ENCODE measurements around the gene RPSA. TPM values are rescaled to one million over a fixed set of nuclear protein-coding genes. Genes with fewer than 3 reads are reported as not detected.

The RPSA gene
- total RNA-seq, 1 experiment from 2014 or later, result 1,544 TPM

GRCh38 chr3:39433642-39434041 is 27.1 kb downstream of the RPSA start:
- no TSS peak for BruUV-seq (replicated peaks)
- CTCF ChIA-PET, result interaction anchor here (1.0 kb wide), 1 partner anchor 13 kb away, joined by 3 read pairs; no protein-coding TSS in a partner anchor
- Histone ChIP-seq H3K4me2 (no peak overlapping the region), H3K4me1 (replicated peaks; ENCODE audit: insufficient read depth) (no peaks in the 10 kb centered on the region), H3K79me2 (ENCODE audit: low read depth) (no peaks in the 10 kb centered on the region), H3K4me3 (no peak overlapping the region), H3K9me3 (ENCODE audit: insufficient read depth, low read depth) (no peaks in the 10 kb centered on the region), H3K27ac (no peak overlapping the region), H3K9me2 (ENCODE audit: insufficient read depth) (no peaks in the 10 kb centered on the region), H4K20me1 (ENCODE audit: insufficient read depth) (no peaks in the 10 kb centered on the region), H2AFZ (no peak overlapping the region), H3F3A (ENCODE audit: insufficient read depth, low read depth) (no peaks in the 10 kb centered on the region), H3K36me3 (ENCODE audit: low read depth) (no peaks in the 10 kb centered on the region), H3K27me3 (ENCODE audit: insufficient read depth, low read depth) (no peaks in the 10 kb centered on the region; the same call in 1 of the 2 replicates)
- TF ChIP-seq EZH2 (IDR thresholded peaks at IDR 0.05; ENCODE audit: low read depth), result no peak
- intact Hi-C loops (cut with micrococcal nuclease; ENCODE audit: unreplicated experiment), result no loop called here
- POLR2A ChIA-PET (ENCODE audit: unreplicated experiment), result no interaction called here
- no peak for DNase-seq

- no peaks in the 10 kb centered on the region for H3K79me2 ChIP-seq (ENCODE audit: low read depth)
- DNase-seq, result no peak
- no peak overlapping the region for H3K4me2 ChIP-seq
- intact Hi-C loops (cut with micrococcal nuclease; ENCODE audit: unreplicated experiment), result no loop called here
- H3K9me3 ChIP-seq (ENCODE audit: insufficient read depth, low read depth), result no peaks in the 10 kb centered on the region
- POLR2A ChIA-PET (ENCODE audit: unreplicated experiment), result no interaction called here
- H3K9me2 ChIP-seq (ENCODE audit: insufficient read depth), result no peaks in the 10 kb centered on the region
- no TSS peak for BruUV-seq (replicated peaks)
- no peaks in the 10 kb centered on the region for H3K36me3 ChIP-seq (ENCODE audit: low read depth)
- no peak for TF ChIP-seq EZH2 (IDR thresholded peaks at IDR 0.05; ENCODE audit: low read depth)
- TF ChIP-seq, protein P1, sequence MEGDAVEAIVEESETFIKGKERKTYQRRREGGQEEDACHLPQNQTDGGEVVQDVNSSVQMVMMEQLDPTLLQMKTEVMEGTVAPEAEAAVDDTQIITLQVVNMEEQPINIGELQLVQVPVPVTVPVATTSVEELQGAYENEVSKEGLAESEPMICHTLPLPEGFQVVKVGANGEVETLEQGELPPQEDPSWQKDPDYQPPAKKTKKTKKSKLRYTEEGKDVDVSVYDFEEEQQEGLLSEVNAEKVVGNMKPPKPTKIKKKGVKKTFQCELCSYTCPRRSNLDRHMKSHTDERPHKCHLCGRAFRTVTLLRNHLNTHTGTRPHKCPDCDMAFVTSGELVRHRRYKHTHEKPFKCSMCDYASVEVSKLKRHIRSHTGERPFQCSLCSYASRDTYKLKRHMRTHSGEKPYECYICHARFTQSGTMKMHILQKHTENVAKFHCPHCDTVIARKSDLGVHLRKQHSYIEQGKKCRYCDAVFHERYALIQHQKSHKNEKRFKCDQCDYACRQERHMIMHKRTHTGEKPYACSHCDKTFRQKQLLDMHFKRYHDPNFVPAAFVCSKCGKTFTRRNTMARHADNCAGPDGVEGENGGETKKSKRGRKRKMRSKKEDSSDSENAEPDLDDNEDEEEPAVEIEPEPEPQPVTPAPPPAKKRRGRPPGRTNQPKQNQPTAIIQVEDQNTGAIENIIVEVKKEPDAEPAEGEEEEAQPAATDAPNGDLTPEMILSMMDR (conservative IDR thresholded peaks at IDR 0.05), result no peak
- no peaks in the 10 kb centered on the region for H3K4me1 ChIP-seq (replicated peaks; ENCODE audit: insufficient read depth)
- H4K20me1 ChIP-seq (ENCODE audit: insufficient read depth), result no peaks in the 10 kb centered on the region
- H2AFZ ChIP-seq, result no peak overlapping the region
- no peak overlapping the region for H3K27ac ChIP-seq
- H3K4me3 ChIP-seq, result no peak overlapping the region
- no peaks in the 10 kb centered on the region; the same call in 1 of the 2 replicates for H3K27me3 ChIP-seq (ENCODE audit: insufficient read depth, low read depth)
- CTCF ChIA-PET, result interaction anchor here (1.0 kb wide), 1 partner anchor 12 kb away, joined by 3 read pairs; no protein-coding TSS in a partner anchor
- no peaks in the 10 kb centered on the region for H3F3A ChIP-seq (ENCODE audit: insufficient read depth, low read depth)
Observed at GRCh38 chr3:39434574-39434973, 28.1 kb downstream of the RPSA start.

DNA sequence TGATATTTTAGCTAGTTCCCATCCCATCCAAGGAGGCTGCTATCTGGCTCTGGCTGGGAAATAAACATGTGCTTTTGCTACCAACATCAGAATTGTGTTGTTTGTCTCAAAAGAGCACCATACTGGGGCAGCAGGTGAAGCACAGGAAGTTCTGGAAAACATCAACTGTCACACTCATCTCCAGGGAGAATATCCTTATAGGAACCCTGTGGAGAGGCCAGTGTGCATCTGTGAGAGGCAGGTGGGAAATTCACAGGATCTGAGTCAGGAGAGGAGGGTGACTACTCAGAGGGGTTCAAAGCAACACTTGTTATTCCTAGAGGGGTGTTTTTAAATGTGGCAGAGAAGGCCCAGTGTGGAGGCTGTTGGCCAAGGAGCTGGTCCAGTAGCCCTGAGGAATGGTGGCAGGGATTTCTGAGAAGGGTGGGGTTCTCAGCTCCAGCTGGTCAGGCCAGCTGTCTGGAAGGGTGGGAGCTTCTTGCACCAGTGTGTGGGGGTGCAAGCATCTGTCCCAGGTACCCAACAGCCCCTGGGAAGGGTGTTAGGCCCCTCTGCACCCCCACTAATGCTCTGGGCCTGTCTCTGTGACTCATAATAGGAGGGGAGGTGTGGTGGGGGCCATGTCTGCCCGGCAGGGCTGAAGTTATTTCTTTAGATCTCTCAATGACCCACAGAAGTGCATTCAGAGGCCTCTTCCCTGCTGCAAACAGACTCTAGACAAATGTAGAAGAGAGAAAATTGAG is 28.7 kb downstream of the RPSA start:
- no peak for TF ChIP-seq EZH2 (IDR thresholded peaks at IDR 0.05; ENCODE audit: low read depth)
- TF ChIP-seq, protein P1 (conservative IDR thresholded peaks at IDR 0.05), result no peak
- no peak overlapping the region for H2AFZ ChIP-seq
- H3K27me3 ChIP-seq (ENCODE audit: insufficient read depth, low read depth), result no peaks in the 10 kb centered on the region; the same call in 1 of the 2 replicates
- H4K20me1 ChIP-seq (ENCODE audit: insufficient read depth), result no peaks in the 10 kb centered on the region
- POLR2A ChIA-PET (ENCODE audit: unreplicated experiment), result no interaction called here
- H3F3A ChIP-seq (ENCODE audit: insufficient read depth, low read depth), result no peaks in the 10 kb centered on the region
- BruUV-seq (replicated peaks), result no TSS peak
- no peak overlapping the region for H3K4me2 ChIP-seq
- no peaks in the 10 kb centered on the region for H3K9me3 ChIP-seq (ENCODE audit: insufficient read depth, low read depth)
- no peaks in the 10 kb centered on the region for H3K36me3 ChIP-seq (ENCODE audit: low read depth)
- CTCF ChIA-PET, result no interaction called here
- intact Hi-C loops (cut with micrococcal nuclease; ENCODE audit: unreplicated experiment), result no loop called here
- DNase-seq, result no peak
- H3K4me3 ChIP-seq, result no peak overlapping the region
- no peaks in the 10 kb centered on the region for H3K4me1 ChIP-seq (replicated peaks; ENCODE audit: insufficient read depth)
- H3K27ac ChIP-seq, result no peak overlapping the region
- H3K9me2 ChIP-seq (ENCODE audit: insufficient read depth), result no peaks in the 10 kb centered on the region
- no peaks in the 10 kb centered on the region for H3K79me2 ChIP-seq (ENCODE audit: low read depth)
